Germinal center (tissue), 1 donor: ENCODE measurements around the gene TH.
"Not testable (repeated sequence)": the region's sequence is repeated elsewhere in the genome, so short reads cannot be mapped to it uniquely, and the experiment has no call there.

Experiments used
- DNase-seq: peaks from one replicate; pipeline ENCODE4 v3.0.0; 2012; ENCODE audit warnings: mixed read lengths, low spot score

The TH gene

DNA sequence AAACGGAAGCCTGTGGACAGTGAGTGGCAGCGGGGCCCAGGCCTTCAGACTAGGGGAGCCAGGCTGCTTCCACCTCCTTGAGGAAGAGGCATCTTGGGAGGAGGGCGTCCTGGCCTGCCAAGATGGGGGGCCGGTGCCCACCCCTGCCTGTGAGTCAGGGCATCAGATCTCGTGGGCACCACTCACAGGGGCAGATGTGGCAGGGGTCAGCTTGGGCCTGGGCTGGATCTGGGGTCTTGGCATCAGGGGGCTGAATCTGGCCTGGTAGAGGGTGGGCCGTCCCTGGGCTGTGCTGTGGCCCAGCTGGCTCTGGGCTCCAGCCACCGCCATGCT lies 24.1 kb upstream of the TH start:
- DNase-seq: no peak

DNA sequence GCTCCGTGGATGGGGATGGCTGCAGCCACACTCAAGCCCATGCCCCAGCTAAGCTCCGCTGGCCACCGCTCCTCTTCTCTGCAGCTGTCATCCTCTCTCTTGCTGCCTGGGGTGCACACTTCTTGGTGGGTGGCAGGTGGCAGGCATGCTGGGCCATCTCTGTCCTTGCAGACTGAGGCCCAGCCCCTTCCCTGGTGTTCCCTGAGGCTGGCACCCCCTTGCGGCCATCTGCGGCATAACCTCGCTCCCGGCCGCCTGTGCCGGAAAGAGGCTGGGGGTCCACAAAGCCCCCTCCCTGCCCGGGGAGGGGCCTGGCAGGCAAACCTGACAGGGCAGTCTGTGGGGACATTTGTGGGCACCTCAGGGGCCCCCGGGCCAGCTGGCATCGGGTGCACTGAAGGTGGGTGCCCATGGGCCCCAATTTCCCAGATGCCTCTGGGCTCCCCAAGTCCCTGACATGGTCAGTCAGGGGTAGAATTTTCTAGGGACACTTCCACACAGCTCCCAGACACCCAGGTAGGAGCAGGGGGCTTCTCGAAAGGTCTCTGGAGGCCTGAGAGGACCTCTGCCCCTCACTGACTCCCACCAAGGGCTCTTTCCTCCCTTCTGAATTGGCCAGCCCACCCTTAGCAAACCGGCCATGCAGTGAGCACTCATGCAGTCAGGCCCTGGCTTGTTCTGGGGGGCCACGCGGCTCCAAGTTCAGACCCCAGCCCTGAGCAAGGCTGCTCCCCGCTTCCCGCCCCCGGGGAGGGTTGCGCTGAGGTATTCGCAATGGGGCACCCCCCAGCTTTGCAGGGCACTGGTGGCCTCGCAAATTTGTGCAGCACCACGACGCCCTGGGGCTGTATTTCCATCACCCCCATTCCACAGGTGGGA lies 23.5 kb upstream of the TH start:
- peak; percentile 53 for DNase-seq

DNA sequence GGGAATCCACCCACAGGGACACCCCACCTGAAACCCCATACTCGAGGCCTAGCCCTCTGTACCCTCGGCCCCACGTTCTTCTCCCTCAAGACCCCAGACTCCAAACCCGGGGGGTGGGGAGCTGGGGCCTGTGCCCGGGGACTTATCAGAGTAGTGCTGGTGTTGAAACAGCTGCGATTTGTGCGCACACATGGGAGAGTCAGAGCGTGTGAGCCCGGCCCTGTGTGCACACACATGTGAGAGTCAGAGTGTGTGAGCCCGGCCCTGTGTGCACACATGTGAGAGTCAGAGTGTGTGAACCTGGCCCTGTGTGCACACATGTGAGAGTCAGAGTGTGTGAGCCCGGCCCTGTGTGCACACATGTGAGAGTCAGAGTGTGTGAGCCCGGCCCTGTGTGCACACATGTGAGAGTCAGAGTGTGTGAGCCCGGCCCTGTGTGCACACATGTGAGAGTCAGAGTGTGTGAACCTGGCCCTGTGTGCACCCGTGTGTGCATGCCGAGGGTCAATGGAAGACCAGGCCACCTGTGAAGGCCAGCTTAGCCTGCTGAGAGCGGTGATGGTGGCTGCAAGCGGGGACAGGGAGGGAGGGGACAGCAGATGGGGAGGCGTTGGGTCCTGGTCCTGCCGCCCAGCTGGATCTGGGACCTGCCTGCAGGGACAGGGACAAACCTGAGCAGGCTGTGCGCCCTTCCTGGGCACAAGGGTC lies 22.4 kb upstream of the TH start:
- not testable (repeated sequence) for DNase-seq

DNA sequence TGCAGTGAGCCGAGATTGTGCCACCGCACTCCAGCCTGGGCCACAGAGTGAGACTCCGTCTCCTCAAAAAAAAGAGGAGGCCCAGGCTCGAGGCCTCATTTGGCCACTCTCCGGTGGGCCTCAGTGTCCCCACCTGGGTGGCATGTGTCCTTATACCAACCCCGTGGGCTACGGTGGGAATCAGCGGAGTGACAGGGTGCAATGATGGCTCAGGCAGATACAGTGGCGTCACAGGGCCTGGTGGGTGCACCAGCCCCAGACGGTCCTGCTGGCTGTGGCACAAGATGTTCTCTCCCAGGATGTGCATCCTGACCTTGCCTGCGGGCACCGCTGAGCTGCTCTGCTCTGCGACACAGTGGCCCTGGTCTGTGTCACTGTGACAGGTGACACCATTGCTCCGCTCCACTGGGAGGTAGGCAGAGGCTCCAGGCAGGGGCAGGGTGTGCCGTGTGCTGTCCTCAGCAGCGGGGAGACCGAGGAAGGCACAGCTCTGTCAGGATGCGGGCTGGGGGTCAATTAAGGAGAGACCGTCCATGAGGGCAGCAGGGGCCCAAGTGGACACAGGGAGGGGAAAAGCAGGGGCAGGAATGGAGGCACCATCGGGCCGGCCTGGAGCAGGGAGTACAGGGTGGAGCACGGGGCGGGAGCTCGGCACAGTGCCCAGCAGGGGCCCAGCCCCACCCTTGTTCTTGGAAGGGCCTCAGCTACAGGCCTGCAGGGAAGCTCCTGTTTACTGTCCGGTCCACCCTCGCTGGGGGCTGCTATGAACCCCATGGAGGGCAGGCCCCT lies 21.7 kb upstream of the TH start:
- no peak for DNase-seq

DNA sequence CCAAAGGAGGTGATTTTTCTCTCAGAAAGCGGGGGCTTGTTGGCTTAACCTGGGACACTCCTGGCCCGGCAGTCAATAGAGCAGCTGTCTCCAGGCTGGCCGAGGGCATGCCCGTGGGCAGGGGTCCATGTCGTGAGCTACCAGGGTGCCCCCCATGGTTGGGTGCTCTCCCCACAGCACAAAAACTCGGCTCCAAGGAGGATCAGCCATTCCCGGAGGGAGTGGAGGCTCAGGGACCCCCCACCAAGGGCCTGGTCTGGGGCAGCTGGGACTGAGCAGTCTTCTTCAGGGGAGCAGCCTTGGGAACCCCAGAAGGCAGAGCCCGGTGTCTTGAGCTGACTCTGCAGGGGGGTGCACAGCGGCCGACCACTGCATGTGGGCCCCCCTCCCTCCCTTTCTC lies 20.8 kb upstream of the TH start:
- no peak for DNase-seq

DNA sequence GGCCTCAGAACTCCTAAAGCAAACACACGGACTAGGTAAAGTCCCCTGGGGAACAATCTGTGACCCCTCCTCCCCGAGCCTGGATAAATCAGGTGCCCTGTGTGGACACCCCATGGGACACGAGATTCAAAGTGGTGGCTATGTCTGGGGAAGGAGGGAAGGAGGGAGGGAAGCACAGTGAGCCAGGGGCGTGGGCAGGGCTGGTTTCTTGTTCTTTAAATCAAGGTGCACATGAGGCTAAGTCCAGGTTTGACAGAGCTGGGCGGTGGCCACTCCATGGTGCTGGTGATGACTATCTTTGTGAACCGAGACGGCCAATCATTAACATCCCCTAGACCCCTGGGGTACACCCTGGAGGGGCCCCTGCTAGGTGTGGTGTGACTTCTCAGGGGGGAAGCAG lies 20.3 kb upstream of the TH start:
- no peak for DNase-seq

DNA sequence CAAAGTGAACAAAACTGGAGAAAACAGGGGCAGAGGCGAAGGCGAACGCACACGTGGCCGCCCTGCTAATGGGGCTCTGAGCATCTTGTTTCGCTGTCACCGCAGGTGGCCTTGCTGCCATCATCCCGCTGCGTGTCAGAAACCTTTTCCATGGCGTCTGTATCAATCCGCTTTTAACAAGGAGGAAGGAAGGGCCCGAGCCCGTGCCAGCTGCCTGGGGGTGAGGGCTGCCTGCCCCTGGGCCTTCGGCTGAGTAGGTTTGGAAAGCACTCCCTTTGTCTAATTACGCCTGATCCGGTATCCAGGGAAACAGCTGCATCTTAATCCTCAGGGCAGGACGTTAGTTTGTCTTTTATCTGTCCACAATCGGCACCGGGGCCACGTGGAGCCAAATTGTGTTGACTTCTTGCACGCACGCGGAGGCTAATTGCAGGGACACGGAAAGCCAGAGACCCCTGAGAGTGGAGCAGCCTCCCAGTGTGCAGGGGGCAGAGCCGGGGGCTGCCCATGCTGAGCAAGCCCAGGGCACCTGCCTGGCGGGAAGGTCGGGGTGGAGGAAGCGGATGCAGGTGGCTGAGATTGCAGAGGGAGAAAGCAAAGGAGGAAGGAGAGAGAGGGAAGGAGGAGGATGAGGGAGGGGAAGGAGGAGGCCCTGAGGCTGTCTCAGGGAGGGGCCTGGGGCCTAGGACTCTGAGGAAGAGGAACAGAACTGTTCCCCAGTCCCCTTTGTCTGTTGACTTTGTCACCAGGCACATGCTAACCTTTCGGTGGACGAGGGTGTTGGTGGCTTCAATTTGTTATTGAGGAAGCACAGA lies 19.2 kb upstream of the TH start:
- no peak for DNase-seq

DNA sequence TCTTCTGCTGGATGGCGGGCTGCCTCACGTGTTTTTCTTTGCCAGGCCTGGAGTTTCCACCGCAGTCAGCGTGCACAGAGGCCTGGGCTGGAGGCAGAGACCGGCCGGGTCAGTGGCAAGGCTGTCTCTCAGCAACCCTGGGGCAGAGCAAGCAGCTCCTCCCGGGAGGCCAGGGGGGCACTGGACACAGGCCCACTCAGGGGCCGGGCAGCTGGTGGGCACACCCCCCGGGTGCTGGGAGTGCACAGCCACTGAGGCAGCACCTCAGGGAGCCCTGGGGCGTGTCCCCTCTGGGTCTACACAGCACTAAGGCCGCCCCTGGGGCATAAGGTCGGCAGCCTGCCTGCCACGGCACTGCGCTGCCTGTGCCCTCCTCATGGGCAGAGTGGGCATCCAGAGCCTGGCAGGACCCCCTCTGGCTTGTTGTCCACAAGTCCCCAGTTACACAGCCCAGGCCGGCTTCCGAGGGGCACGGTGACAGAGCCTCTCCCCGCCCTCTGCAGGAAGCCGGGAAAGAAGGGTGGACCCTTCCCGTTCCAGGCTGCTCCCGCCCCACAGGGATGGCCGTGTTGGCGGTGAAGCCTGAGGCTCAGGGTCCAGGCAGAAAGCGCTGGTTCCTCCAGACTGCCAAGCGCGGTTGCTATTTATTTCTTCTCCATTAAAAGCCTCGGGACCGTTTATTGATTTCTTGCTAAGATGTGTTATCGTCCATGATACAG lies 18.5 kb upstream of the TH start:
- no peak for DNase-seq

DNA sequence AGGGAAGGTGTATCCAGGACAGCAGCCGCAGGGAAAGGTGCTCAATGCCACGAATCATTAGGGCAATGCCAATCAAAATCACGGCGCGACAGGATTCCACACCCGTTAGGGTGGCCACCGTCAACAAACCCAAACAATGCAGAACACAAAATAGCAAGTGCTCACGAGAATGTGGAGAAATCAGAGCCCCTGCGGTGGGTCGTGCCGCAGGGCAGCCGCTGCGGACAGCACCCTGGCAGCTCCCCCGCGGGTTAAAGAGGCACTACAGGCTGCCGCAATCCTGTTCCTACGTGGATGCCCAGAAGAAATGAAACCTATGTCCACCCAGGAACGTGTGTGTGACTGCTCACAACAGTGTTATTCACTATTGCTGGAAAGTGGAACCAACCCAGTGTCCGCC lies 17.1 kb upstream of the TH start:
- no peak for DNase-seq

DNA sequence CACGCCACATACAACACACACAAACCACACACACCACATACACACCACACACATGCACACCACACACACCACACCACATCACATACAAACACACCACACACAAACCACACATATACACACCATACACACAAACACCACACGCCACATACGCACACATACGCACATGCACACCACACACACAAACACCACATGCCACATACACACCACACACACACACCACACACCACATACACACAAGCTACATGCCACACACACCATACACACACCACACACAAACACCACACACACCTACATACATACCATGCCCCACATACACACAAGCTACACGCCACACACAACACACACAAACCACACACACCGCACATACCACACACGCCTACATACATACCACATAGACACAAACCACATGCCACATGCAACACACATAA lies 15.7 kb upstream of the TH start:
- no peak for DNase-seq

DNA sequence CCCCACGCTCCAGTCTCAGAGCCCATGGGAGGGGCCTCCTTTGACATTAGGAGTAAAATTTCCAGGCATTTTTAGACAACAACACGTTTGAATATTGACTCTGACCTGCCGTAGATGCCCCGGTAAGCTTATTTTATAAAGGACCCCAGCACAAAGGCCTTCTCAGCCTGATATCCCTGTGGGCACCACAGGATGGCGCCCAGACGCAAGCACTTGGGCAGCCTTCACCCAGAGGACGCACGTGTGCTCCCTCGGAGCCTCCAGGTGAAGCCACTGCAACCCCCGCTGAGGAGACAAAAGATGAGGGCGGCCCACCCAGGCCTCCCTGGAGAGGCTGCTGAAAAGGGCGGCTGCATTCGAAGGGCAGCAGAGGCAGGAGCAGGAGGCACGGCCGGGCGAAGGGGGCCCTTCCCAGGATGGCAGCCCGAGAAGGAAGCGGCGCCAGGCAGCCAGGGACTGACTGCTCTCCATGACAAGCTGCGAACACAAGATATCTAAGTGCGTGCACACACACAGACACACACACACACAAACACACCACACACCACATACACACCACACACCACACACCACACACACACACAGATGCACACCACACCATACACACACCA lies 15.2 kb upstream of the TH start:
- peak; percentile 46 for DNase-seq

DNA sequence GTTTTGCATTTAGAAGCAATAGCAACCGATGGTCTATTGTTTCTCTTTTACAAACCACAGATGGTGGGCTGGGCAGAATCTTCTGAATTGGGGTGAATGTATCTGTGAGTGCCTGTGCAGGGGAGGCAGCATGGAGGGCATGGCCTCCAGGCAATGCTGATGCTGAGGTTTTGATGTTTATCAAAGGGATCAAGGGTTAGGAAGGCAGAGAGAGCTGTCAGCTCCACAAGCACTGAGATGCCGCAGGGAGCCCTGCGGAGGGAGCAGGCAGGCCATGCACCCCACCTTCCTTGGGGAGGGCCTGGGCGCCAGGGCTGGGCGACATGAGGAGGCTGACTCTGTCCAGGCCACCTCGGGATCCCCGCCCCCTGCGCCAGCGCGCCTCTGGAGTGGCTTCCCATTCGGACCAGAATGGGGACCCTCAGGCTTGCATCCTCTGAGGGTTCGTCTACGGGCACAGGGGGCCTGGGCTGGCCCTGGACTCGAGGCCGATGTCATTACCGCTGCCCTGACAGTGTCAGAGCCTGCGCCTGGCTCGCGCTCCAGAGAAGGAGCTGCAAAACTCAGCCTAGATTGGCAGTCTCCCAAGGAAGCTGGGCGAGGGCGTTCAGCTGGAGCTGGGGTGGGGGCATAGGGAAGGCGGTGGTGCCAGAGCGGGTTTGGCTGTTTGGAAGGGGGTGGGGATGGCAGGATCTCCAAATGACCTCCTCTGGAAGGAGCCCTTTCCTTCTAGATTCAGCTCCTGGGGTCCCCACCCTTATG lies 13.9 kb upstream of the TH start:
- DNase-seq: no peak

DNA sequence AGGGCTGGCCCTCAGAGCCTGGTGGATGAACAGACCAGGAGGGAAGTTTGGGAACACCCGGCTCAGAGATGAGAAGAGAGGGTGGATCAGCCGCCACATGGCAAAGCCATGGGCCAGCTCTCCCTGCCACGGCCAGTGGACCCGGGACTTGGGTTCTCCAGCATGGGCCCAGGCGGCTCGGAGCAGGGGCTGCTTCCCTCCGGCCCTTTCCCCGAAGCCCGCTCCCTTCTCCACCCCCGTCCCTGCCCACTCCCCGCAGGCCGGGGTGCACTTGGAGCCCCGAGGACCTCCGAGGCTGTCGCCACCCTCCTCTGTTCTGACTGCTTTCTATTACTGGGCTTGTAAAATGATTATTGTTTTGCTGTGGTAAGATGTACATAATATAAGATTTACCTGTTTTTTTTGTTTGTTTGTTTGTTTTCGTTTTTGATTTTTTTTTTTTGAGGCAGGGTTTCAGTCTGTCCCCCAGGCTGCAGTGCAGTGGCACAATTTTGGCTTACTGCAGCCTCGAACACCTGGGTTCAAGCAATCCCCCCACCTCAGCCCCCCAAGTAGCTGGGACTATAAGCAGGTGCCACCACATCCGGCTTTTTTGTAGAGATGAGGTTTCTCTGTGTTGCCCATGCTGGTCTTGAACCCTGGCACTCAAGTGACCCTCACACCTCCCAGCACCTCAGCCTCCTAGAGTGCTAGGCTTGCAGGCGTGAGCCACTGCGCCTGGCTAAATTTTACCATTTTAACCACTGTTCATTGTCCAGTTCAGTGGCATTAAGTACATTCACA lies 11.3 kb upstream of the TH start:
- DNase-seq: no peak

DNA sequence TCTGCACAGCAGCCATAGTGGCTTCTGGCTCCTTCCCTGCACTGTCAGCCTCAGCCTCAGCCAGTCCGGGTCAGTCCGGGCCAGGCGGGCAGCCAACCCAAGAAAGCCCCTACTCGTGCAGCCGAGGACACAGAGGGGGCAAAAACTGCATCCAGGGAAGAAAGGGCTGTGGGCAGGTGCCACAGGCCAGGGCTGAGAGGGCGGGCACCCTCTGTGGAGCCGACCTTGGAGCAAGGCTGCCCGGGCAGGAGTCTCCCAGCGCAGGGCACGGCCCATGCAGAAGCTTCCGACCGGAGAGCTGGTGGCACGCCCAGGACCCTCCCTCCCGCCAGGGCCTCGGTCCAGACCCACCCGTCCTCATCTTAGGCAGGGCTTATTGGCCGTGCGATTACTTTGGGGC lies 10.5 kb upstream of the TH start:
- DNase-seq: no peak

DNA sequence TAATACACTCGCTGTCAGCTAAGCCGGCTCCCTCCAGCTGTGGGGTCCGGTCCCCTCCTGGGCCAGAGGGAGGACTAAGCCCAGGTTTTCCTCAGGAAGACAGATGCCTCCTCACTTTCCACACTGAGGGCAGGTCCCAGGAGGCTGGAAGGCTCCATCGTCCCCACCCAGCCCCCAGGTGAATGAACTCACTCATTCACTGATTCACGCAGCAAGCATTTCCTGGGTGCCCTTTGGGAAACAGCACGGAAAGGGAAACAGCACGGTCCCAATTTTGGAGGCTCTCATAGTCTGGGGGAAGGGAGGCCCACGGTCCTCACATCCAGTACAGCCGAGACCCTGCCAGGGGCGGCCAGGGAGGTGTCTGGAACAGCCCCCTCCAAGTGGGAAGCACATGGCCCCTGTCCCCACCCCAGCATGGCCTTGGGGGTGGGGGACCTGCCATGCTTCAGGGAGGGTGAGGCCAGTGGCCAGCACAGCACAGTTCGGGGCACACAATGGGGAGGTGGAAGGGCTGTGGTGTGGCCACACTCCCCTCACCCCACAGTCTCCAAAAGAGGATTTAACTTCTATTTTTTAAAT lies 9.3 kb upstream of the TH start:
- DNase-seq: no peak

DNA sequence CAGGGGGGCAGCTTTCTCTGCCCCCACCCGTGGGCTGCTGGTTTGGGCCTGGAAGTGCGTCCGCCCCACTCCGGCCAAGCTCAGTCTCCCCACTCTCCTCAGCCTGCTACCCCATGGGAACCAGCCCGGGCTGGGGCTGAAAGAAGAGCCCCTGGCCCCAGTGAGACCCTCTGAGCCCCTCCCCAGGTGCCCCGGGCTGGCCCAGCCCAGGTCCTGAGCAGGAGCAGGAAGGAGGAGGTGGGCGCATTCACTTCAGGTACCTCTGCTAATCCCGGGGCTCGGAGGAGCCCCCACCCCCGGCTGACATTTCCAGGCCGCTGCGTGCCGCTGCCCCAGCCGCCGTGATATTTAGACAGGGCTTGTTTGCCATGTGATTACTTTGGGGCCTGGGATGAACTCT lies 8.7 kb upstream of the TH start:
- DNase-seq: no peak

DNA sequence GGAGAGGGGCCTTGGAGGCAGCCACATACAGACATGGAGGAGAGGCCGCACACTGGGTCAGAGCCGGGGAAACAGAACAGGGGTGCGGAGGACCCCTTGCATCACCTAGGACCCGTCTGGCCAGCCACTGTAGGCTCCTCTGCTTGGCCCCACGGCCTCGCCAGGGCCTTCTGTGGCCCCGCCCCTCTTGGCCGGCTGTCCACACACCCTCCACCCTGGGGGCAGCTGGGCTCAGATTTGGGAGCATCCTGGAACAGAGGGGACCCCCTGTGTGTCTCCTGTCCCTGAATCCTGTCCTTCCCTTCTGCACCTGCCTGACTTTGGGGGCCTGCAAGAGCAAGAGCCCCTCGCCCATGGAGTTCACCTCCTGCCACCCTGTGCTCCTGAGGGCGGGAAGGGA lies 7.9 kb upstream of the TH start:
- DNase-seq: no peak

DNA sequence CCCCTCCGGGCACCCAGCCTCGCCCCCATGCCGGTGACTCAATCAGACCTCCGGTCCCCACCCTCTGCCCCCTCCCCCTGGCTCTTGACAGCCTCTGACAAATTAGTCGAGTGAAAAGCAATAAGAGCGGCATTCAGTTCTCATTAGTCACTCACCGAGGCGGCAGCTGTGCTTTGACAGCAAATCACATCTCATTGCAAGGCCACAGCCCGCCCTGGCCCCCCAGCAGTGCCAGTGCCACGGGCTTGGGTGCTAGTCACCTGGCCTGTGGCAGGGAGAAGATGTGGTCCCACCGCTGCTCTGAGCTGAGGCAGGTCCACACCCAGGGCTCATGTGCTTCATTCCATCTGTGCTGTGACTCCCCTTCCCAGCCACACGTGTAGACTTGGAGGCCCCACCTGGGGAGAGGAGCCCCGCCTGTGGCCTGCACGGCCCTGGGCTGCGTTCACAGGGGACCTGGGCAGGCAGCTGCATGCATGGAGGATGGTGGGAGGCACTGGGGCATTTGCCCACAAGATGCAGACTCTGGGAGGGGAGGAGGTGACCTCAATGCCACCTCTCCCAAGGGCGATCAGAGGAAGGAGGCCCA lies 7.4 kb upstream of the TH start:
- no peak for DNase-seq
